Activated CD8-positive, alpha-beta memory T cell treated with anti-CD3 and anti-CD28 coated beads, Interleukin-2, amount 50 U/mL, for 24 hours (primary cell): ENCODE data around the gene ADH1A.
"Not testable (repeated sequence)": the region's sequence is repeated elsewhere in the genome, so short reads cannot be mapped to it uniquely, and the experiment has no call there.

Experiments used
- DNase-seq: peaks from one replicate; pipeline ENCODE4 v3.0.0-alpha.2; 2020; ENCODE audit errors: extremely low read depth

The ADH1A gene

DNA sequence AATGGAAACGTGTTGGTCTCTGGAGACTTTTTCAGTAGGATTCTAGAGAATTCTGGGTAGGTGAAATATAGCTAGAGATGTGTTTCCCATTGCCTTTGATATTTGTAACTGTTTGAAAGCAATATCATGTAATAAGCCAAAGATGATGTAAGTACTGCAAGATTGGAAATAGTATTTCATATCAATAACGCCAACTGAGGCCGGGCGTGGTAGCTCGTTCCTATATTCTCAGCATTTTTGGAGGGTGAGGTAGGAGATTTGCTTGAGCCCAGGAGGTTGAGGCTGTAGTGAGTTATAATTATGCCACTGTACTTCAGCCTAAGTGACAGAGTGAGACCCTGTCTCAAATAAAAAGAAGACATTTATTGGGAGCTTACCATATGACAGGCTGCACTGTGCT is 9.5 kb downstream of the ADH1A start:
- no peak for DNase-seq

- no peak for DNase-seq
Observed at GRCh38 chr4:99276417-99276816, 14.4 kb downstream of the ADH1A start.

- no peak for DNase-seq
Observed at GRCh38 chr4:99275885-99276284, 14.9 kb downstream of the ADH1A start.

- no peak for DNase-seq
Observed at GRCh38 chr4:99275050-99275449, 15.7 kb downstream of the ADH1A start.

- DNase-seq = no peak
Observed at GRCh38 chr4:99273704-99274103, 17.1 kb downstream of the ADH1A start.

- DNase-seq = no peak
Observed at GRCh38 chr4:99264927-99265326, 25.9 kb downstream of the ADH1A start.

GRCh38 chr4:99252746-99253145 is 38.0 kb downstream of the ADH1A start:
- no peak for DNase-seq

GRCh38 chr4:99248714-99249113 is 42.1 kb downstream of the ADH1A start:
- no peak for DNase-seq

GRCh38 chr4:99235955-99236354 is 54.8 kb downstream of the ADH1A start:
- DNase-seq = no peak

- DNase-seq = no peak
Observed at GRCh38 chr4:99234331-99235010, 56.3 kb downstream of the ADH1A start.

GRCh38 chr4:99233397-99233796 is 57.4 kb downstream of the ADH1A start:
- not testable (repeated sequence) for DNase-seq

GRCh38 chr4:99228706-99229105 is 62.1 kb downstream of the ADH1A start:
- not testable (repeated sequence) for DNase-seq

GRCh38 chr4:99227646-99228045 is 63.1 kb downstream of the ADH1A start:
- DNase-seq = not testable (repeated sequence)
